Measurements from ENCODE around the gene MARF1.

- TF ChIP-seq CTCF (IDR thresholded peaks at IDR 0.05) (no peak), EP300 (IDR thresholded peaks at IDR 0.05) (no peak)
Measured at GRCh38 chr16:15650019-15650697, 7.2 kb upstream of the MARF1 start, which contains the start of gene NDE1.
